ENCODE data around the gene RIOK3.

DNA sequence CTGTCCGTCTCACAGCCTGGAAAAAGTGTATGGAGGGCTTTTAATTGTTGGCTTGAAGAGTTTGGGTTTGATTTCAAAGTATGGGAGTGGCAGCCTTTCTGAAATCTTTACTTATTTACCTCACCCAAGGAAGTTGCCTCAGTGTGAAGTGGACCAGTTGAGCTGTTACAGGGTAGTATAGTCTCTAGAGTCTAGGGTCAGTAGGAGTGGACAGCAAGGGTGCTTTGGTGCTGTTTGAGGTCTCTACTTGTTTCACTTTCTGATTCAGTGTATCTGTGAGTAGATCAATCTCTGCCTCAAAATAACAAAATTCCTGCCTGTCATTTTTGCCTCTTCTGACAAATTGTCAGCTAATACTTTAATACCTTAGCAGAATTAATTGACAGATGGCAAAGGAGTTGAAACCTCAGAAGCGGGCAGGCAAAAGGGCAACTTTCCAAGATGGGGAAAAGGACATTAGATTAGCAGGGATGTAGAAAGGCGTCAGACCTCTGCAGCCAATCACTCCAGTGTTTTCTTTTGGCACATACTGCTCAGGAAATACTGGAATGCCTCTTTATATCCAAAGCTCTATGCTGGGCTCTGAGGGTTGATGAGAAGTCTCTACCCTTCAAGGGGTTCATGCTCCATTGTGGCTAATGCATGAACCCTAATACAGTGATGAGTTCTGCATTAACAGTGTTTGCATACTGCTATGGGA lies 5.9 kb downstream of the RIOK3 start:
- TF ChIP-seq, protein P1, sequence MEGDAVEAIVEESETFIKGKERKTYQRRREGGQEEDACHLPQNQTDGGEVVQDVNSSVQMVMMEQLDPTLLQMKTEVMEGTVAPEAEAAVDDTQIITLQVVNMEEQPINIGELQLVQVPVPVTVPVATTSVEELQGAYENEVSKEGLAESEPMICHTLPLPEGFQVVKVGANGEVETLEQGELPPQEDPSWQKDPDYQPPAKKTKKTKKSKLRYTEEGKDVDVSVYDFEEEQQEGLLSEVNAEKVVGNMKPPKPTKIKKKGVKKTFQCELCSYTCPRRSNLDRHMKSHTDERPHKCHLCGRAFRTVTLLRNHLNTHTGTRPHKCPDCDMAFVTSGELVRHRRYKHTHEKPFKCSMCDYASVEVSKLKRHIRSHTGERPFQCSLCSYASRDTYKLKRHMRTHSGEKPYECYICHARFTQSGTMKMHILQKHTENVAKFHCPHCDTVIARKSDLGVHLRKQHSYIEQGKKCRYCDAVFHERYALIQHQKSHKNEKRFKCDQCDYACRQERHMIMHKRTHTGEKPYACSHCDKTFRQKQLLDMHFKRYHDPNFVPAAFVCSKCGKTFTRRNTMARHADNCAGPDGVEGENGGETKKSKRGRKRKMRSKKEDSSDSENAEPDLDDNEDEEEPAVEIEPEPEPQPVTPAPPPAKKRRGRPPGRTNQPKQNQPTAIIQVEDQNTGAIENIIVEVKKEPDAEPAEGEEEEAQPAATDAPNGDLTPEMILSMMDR (conservative IDR thresholded peaks at IDR 0.05) = no peak
- TF ChIP-seq ZFX (IDR thresholded peaks at IDR 0.05) = no peak
